DND-41 (cell line): ENCODE data around the gene SEMA7A.

Experiments used
- ATAC-seq: fragments of 200-7000 bp; cut with Tn5 transposase; 3 replicates; pipeline ENCODE4 v1.9.1; 2021; ENCODE audit warnings: low read depth; ENCODE audit not compliant: insufficient read depth
- DNase-seq: peaks from one replicate; pipeline ENCODE4 v3.0.0-alpha.2; 2020
- H2AFZ ChIP-seq: 2 replicates; pipeline ENCODE4 v1.6.0; 2012; ENCODE audit warnings: low read depth, low read length
- H3K27ac ChIP-seq: 2 replicates; pipeline ENCODE4 v1.5.1; 2012; ENCODE audit warnings: low read length, inconsistent platforms
- H3K27me3 ChIP-seq: fragments of 200-600 bp; sonication (generic); 2 replicates; pipeline ENCODE4 v1.6.0; 2012; ENCODE audit warnings: low read length, mild to moderate bottlenecking, inconsistent platforms; ENCODE audit not compliant: insufficient read depth, poor library complexity
- H3K36me3 ChIP-seq: 2 replicates; pipeline ENCODE4 v1.5.1; 2012; ENCODE audit warnings: low read length, inconsistent platforms; ENCODE audit not compliant: insufficient read depth
- H3K4me1 ChIP-seq: 2 replicates; pipeline ENCODE4 v1.5.1; 2012; ENCODE audit warnings: mild to moderate bottlenecking, low read length; ENCODE audit not compliant: insufficient read depth
- H3K4me2 ChIP-seq: 2 replicates; pipeline ENCODE4 v1.6.0; 2012; ENCODE audit warnings: mild to moderate bottlenecking, moderate library complexity, low read length, inconsistent platforms; ENCODE audit not compliant: insufficient read depth
- H3K4me3 ChIP-seq, 2 experiments: fragments of 200-600 bp in 1 of 2; shearing (Covaris generic) in 1 of 2; 2 replicates each; pipeline ENCODE4 v1.5.1; 2012 to 2016; ENCODE audit warnings: inconsistent platforms in 2 of 2, low read length in 2 of 2, mild to moderate bottlenecking in 2 of 2, low read depth in 1 of 2, moderate library complexity in 1 of 2
- H3K79me2 ChIP-seq: 2 replicates; pipeline ENCODE4 v1.6.0; 2012; ENCODE audit warnings: low read length, inconsistent platforms; ENCODE audit not compliant: insufficient read depth
- H3K9ac ChIP-seq: 2 replicates; pipeline ENCODE4 v1.6.0; 2012; ENCODE audit warnings: low read depth, mild to moderate bottlenecking, inconsistent platforms, low read length, moderate library complexity
- H3K9me3 ChIP-seq: 2 replicates; pipeline ENCODE4 v1.5.1; 2012; ENCODE audit warnings: low read length, moderate library complexity, mild to moderate bottlenecking, inconsistent platforms; ENCODE audit not compliant: insufficient read depth, severe bottlenecking
- H4K20me1 ChIP-seq: 2 replicates; pipeline ENCODE4 v1.6.0; 2012; ENCODE audit warnings: low read length; ENCODE audit not compliant: insufficient read depth
- EZH2 ChIP-seq: IDR thresholded peaks from 3 replicates; pipeline ENCODE4 v1.6.1; 2012; ENCODE audit warnings: borderline replicate concordance, low read depth, mild to moderate bottlenecking, moderate library complexity, low read length, inconsistent platforms; ENCODE audit not compliant: severe bottlenecking
- TF ChIP-seq, protein P1 (sequence below): IDR thresholded peaks from 2 replicates; pipeline ENCODE4 v1.5.1; 2012; ENCODE audit warnings: borderline replicate concordance, low read length, moderate library complexity, mild to moderate bottlenecking; ENCODE audit not compliant: poor library complexity, severe bottlenecking; ENCODE audit errors: extremely low read depth

Gene SEMA7A

DNA sequence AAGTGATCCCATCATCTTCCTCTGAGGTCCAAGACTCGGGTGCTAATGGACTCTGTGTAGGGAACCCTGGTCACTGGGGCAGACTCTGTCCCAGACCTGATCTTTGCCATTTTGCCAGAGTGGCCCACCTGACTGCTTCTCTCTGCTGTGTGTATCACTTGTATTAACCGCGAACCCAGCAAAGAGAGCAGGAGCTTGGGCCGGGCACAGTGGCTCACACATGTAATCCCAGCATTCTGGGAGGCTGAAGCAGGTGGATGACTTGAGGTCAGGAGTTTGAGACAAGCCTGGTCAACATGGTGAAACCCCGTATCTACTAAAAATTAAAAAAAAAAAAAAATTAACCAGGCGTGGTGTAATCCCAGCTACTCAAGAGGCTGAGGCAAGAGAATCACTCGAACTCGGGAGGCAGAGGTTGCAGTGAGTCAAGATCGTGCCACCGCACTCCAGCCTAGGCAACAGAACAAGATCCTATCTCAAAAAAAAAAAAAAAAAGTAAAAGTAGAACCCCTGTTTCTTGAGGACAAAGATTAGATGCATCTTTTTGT, 33.4 kb downstream of the SEMA7A start:
- peak; percentile 74 for DNase-seq
- Histone ChIP-seq H3K9me3 (no peaks in the 10 kb centered on the region), H3K27me3 (no peaks in the 10 kb centered on the region), H3K4me3 (peak overlapping the region in 1 of 2 experiments; percentile 34; a peak in 1 of 4 replicates), H3K79me2 (no peaks in the 10 kb centered on the region), H3K9ac (peak overlapping the region; percentile 57), H3K4me1 (peaks cover 80% of the 10 kb centered on the region), H4K20me1 (no peaks in the 10 kb centered on the region), H3K4me2 (peak overlapping the region; percentile 55), H3K27ac (peak overlapping the region; percentile 99), H2AFZ (no peak overlapping the region), H3K36me3 (no peaks in the 10 kb centered on the region)
- TF ChIP-seq, protein P1, sequence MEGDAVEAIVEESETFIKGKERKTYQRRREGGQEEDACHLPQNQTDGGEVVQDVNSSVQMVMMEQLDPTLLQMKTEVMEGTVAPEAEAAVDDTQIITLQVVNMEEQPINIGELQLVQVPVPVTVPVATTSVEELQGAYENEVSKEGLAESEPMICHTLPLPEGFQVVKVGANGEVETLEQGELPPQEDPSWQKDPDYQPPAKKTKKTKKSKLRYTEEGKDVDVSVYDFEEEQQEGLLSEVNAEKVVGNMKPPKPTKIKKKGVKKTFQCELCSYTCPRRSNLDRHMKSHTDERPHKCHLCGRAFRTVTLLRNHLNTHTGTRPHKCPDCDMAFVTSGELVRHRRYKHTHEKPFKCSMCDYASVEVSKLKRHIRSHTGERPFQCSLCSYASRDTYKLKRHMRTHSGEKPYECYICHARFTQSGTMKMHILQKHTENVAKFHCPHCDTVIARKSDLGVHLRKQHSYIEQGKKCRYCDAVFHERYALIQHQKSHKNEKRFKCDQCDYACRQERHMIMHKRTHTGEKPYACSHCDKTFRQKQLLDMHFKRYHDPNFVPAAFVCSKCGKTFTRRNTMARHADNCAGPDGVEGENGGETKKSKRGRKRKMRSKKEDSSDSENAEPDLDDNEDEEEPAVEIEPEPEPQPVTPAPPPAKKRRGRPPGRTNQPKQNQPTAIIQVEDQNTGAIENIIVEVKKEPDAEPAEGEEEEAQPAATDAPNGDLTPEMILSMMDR, result no peak
- TF ChIP-seq EZH2, result no peak
- ATAC-seq, result peak; percentile 25

DNA sequence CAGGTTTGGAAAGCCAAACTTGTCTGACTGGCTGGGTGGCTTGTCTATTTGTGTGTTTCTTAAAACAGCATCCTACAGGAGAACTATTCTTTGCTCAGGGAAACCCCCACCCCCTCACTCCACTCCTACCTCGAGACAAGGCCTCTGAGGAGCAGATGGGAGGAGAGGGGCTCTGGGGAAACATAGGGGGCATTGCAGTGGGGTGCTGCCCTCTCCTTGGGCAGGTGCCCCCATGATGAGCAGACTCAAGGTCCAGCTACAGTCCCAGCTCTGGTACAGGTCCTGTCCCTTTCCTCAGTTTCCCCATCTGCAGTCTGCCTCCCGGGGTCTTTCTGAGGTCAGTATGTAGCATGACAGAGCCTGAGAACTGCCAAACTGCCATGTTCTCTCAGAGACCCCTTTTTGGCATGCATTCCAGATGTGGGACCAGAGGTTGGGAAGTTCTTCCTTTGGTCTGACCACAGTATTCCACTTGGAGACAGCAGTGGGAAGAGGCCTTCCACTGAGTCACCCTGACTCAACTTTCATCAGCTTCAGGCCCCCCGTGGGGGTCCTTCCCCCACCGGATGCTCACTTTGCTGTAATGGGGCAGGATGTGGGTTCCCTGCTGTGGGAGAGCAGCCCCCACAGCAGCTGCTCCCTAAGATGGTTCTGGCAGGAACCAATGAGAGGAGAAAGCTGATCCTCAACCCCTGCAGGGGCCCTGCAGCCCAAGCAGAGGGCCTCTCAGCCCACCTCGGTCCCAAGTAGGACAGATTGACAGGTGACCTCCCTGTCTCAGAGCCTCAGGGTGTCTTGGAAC, 34.0 kb downstream of the SEMA7A start:
- peak; percentile 75 for ATAC-seq
- Histone ChIP-seq H3K79me2 (no peaks in the 10 kb centered on the region), H3K27ac (peak overlapping the region; percentile 99), H4K20me1 (no peaks in the 10 kb centered on the region), H3K4me2 (peak overlapping the region; percentile 55), H3K36me3 (no peaks in the 10 kb centered on the region), H3K4me3 (peak overlapping the region in 1 of 2 experiments; percentile 34; a peak in 1 of 4 replicates), H2AFZ (no peak overlapping the region), H3K4me1 (peaks cover 80% of the 10 kb centered on the region), H3K9me3 (no peaks in the 10 kb centered on the region), H3K9ac (peak overlapping the region; percentile 57), H3K27me3 (no peaks in the 10 kb centered on the region)
- TF ChIP-seq, protein P1, result no peak
- no peak for TF ChIP-seq EZH2
- peak; percentile 93 for DNase-seq

DNA sequence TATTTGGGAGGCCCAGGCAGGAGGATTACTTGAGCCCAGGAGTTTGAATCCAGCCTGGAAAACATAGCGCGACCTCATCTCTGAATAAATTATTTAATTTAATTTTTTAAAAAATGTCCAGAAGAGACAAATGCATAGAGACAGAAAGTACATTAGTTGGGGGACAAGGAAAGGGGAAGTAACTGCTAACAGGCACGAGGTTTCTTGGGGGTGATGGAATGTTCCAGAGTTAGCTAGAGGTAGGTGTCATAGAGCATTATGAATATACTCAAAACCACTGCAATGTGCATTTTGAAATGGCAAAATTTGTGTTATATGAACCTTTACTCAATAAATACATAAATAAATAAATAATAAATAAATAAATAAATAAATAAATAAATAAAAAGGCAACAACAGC, 34.7 kb downstream of the SEMA7A start:
- peak overlapping the region; percentile 57; the same call in 1 of the 2 replicates for H3K9ac ChIP-seq
- no peak for TF ChIP-seq EZH2
- TF ChIP-seq, protein P1, result no peak
- H3K9me3 ChIP-seq, result no peaks in the 10 kb centered on the region
- H2AFZ ChIP-seq, result no peak overlapping the region
- no peaks in the 10 kb centered on the region for H3K27me3 ChIP-seq
- no peak overlapping the region for H3K4me2 ChIP-seq
- ATAC-seq, result no peak
- H3K79me2 ChIP-seq, result no peaks in the 10 kb centered on the region
- H3K4me1 ChIP-seq, result peaks cover 77% of the 10 kb centered on the region
- no peaks in the 10 kb centered on the region for H4K20me1 ChIP-seq
- no peak for DNase-seq
- H3K27ac ChIP-seq, result peak overlapping the region; percentile 99; the same call in 1 of the 2 replicates
- H3K36me3 ChIP-seq, result no peaks in the 10 kb centered on the region
- no peak overlapping the region for H3K4me3 ChIP-seq
